Testis (tissue), 3 donors: ENCODE measurements around the gene OR2T2. TPM values are rescaled to one million over a fixed set of nuclear protein-coding genes. Genes with fewer than 3 reads are reported as not detected.
"Not testable (repeated sequence)": the region's sequence is repeated elsewhere in the genome, so short reads cannot be mapped to it uniquely, and the experiment has no call there.

Experiments used
- DNase-seq: peaks from one replicate; pipeline ENCODE4 v3.0.0-alpha.2; 2019
- H3K27ac ChIP-seq, 2 donors: fragments of 200-600 bp; sonication (generic); one replicate each; pipeline ENCODE4 v1.5.1; 2019
- H3K27me3 ChIP-seq: fragments of 200-600 bp; sonication (generic); one replicate; pipeline ENCODE4 v1.5.1; 2019
- H3K36me3 ChIP-seq: fragments of 200-600 bp; sonication (generic); one replicate; pipeline ENCODE4 v1.5.1; 2017; ENCODE audit warnings: low read depth; ENCODE audit errors: missing control alignments
- H3K4me1 ChIP-seq: fragments of 200-600 bp; sonication (generic); one replicate; pipeline ENCODE4 v1.5.1; 2019
- H3K4me3 ChIP-seq, 2 donors: fragments of 200-600 bp; sonication (generic); one replicate each; pipeline ENCODE4 v1.5.1; 2017 to 2019
- H3K9me3 ChIP-seq: fragments of 200-600 bp; sonication (generic); one replicate; pipeline ENCODE4 v1.5.1; 2017
- CTCF ChIP-seq, 3 experiments: fragments of 450-650 bp in 2 of 3; fragments of 200-600 bp in 1 of 3; sonication (generic) in 1 of 3; IDR thresholded peaks; one replicate each; pipeline ENCODE4 v1.5.1; 2016 to 2019; ENCODE audit warnings: antibody characterized with exemption in 3 of 3, mild to moderate bottlenecking in 2 of 3, moderate library complexity in 1 of 3
- POLR2A ChIP-seq: fragments of 450-650 bp; IDR thresholded peaks from one replicate; pipeline ENCODE4 v1.6.1; 2017; ENCODE audit warnings: antibody characterized with exemption, mild to moderate bottlenecking, moderate library complexity
- WGBS, 2 donors: methylation state at CpG; one replicate each; pipeline ENCODE4 v1.1.5; 2018; 5-methylcytosine and 5-hydroxymethylcytosine counted together
- intact Hi-C: fragments of 100-400 bp; cut with DNase I; formaldehyde crosslinking; loops from one replicate; pipeline ENCODE4 v1.15.1; 2023; ENCODE audit warnings: low total_unique reads
- polyA plus RNA-seq: library from polyadenylated mRNA; stranded (reverse); fragments of 350-450 nt; fragmentation: Illumina TruSeq; extraction: RNeasy Lipid Tissue Mini Kit (QIAGEN cat#74804); gene quantifications from one replicate; pipeline ENCODE4 v1.2.3, GENCODE V29; 2014; ENCODE audit warnings: low read depth, low replicate concordance; ENCODE audit not compliant: insufficient read depth
- total RNA-seq, 2 donors: library from RNA; depleted of rRNA; stranded (reverse); fragments of >200 nt; gene quantifications; one replicate each; pipeline ENCODE4 v1.2.3, GENCODE V29; 2016

Gene OR2T2
- total and polyA plus RNA-seq, 3 donors from 2014 or later = not detected

GRCh38 chr1:248417854-248418253 is 27.6 kb upstream of the OR2T2 start:
- Histone ChIP-seq H3K27ac (no peak overlapping the region), H3K27me3 (no peaks in the 10 kb centered on the region), H3K36me3 (no peaks in the 10 kb centered on the region), H3K4me1 (no peaks in the 10 kb centered on the region), H3K9me3 (no peaks in the 10 kb centered on the region), H3K4me3 (no peak overlapping the region)
- DNase-seq = no peak
- TF ChIP-seq CTCF (IDR thresholded peaks at IDR 0.05) (no peak), POLR2A (no peak)
- WGBS, 2 donors = 78 to 81% methylated on average over 2 of the region's 2 CpGs
- intact Hi-C loops = no loop called here

- no peaks in the 10 kb centered on the region for H3K4me1 ChIP-seq
- WGBS, 2 donors = 26 to 27% methylated on average over 1 of the region's 1 CpG
- H3K27ac ChIP-seq = no peak overlapping the region
- intact Hi-C loops = no loop called here
- H3K9me3 ChIP-seq = no peaks in the 10 kb centered on the region
- DNase-seq = no peak
- TF ChIP-seq POLR2A = no peak
- no peak for TF ChIP-seq CTCF (IDR thresholded peaks at IDR 0.05)
- H3K27me3 ChIP-seq = no peaks in the 10 kb centered on the region
- no peak overlapping the region for H3K4me3 ChIP-seq
- no peaks in the 10 kb centered on the region for H3K36me3 ChIP-seq
These were observed 24.1 kb upstream of the OR2T2 start for GRCh38 chr1:248421384-248421783.

GRCh38 chr1:248427526-248428191 is 17.8 kb upstream of the OR2T2 start:
- H3K4me1 ChIP-seq, H3K27ac ChIP-seq, H3K4me3 ChIP-seq, DNase-seq, intact Hi-C loops, H3K9me3 ChIP-seq, H3K36me3 ChIP-seq, H3K27me3 ChIP-seq: not testable (repeated sequence)
- WGBS, 2 donors = 43 to 51% methylated on average over 3 of the region's 3 CpGs

GRCh38 chr1:248428192-248428533 is 17.3 kb upstream of the OR2T2 start:
- 70 to 78% methylated on average over 3 of the region's 3 CpGs for WGBS, 2 donors
- intact Hi-C loops, H3K36me3 ChIP-seq, DNase-seq, H3K9me3 ChIP-seq, H3K27ac ChIP-seq, H3K4me1 ChIP-seq, H3K27me3 ChIP-seq, H3K4me3 ChIP-seq: not testable (repeated sequence)

GRCh38 chr1:248431683-248432082 is 13.8 kb upstream of the OR2T2 start:
- H3K36me3 ChIP-seq, DNase-seq, H3K4me1 ChIP-seq, H3K4me3 ChIP-seq, H3K27ac ChIP-seq, intact Hi-C loops, H3K9me3 ChIP-seq, H3K27me3 ChIP-seq: not testable (repeated sequence)
- WGBS, 2 donors = 68 to 70% methylated on average over 11 of the region's 11 CpGs

GRCh38 chr1:248432201-248432600 is 13.2 kb upstream of the OR2T2 start:
- H3K36me3 ChIP-seq, H3K27me3 ChIP-seq, intact Hi-C loops, H3K4me1 ChIP-seq, H3K9me3 ChIP-seq, H3K4me3 ChIP-seq, H3K27ac ChIP-seq, DNase-seq: not testable (repeated sequence)
- WGBS, 2 donors = 51% methylated on average over 4 of the region's 4 CpGs

GRCh38 chr1:248433811-248434415 is 11.5 kb upstream of the OR2T2 start:
- H3K4me3 ChIP-seq, DNase-seq, H3K9me3 ChIP-seq, H3K4me1 ChIP-seq, H3K36me3 ChIP-seq, intact Hi-C loops, H3K27me3 ChIP-seq: not testable (repeated sequence)
- H3K27ac ChIP-seq = peak overlapping the region in 1 of 2 donors; percentile 24
- WGBS, 2 donors = 67 to 72% methylated on average over 18 to 38 of the region's 38 CpGs

GRCh38 chr1:248434913-248435312 is 10.5 kb upstream of the OR2T2 start:
- H3K27ac ChIP-seq, H3K4me1 ChIP-seq, H3K27me3 ChIP-seq, intact Hi-C loops, H3K9me3 ChIP-seq, DNase-seq, H3K4me3 ChIP-seq, H3K36me3 ChIP-seq: not testable (repeated sequence)
- WGBS, 2 donors = 39 to 58% methylated on average over 6 of the region's 6 CpGs

GRCh38 chr1:248436303-248436702 is 9.1 kb upstream of the OR2T2 start:
- intact Hi-C loops, H3K9me3 ChIP-seq, H3K4me3 ChIP-seq, H3K4me1 ChIP-seq, H3K27ac ChIP-seq, H3K36me3 ChIP-seq, H3K27me3 ChIP-seq, DNase-seq: not testable (repeated sequence)
- WGBS, 2 donors = 73 to 77% methylated on average over 3 of the region's 3 CpGs

GRCh38 chr1:248438668-248439067 is 6.8 kb upstream of the OR2T2 start:
- H3K4me3 ChIP-seq, H3K9me3 ChIP-seq, H3K27me3 ChIP-seq, DNase-seq, H3K36me3 ChIP-seq, H3K27ac ChIP-seq, intact Hi-C loops, H3K4me1 ChIP-seq: not testable (repeated sequence)
- 50 to 80% methylated on average over 1 of the region's 1 CpG for WGBS, 2 donors
